Fibroblast of skin of scalp (primary cell): Measurements from ENCODE around the gene WASF2.
"Not testable (repeated sequence)": the region's sequence is repeated elsewhere in the genome, so short reads cannot be mapped to it uniquely, and the experiment has no call there.

Source experiments
- DNase-seq: peaks from one replicate; pipeline ENCODE4 v3.0.0-alpha.2; 2013

Gene WASF2

DNA sequence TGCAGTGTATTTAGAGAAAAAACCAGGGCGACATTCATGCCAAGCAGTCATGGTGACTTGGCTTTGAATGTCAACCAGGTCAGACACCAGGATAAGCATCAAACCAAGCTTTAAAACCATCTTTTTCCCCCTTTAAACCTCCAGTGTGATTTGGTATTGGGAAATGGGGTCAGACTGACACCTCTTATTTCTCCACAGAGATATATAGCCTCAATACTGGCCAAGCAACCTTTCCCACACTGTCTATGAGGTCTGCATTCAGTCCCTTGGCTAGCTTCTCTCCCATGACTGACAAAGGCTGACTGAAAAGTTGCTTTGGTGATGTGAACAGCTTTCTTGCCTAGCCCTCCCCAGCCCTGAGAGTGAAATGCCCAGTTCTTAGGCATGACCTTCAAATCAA, 75.9 kb downstream of the WASF2 start:
- no peak for DNase-seq

DNA sequence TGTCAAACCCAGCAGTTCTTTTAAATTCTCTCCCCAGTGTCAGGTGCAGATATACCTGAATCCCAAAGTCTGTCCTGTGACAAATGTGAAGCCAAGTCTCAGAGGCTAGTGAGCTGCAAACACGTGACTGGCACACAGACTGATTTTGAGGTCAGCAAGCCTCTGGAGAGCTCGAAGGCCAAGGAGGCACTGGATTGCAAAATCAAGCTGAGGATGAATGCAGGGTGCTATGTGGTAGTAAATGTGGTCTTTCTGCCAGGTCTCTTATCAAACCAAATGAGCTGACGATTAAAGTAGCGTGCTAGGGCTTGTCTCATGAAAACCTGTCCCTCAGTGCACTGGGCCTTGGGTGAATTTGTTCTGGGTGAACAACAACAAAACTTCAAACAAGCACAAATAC, 77.0 kb downstream of the WASF2 start:
- no peak for DNase-seq

DNA sequence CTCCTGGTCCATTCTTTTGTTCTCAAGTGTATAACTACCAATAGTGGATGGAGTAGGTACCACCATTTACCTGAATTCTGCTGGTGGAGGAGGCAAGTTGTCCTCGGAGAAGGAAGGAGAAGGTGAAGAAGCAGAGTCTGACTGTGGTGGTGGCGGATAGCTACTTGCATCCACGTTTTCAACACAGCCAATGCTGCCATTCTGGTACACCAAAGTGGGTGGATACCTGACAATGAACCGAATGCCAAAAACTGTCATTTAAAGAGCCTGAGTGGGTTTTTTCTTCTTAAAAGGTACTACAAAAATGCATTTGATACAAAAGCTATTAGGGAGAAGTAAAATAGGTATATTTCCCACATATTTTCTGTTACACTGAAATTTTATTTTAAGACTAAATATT, 77.5 kb downstream of the WASF2 start:
- no peak for DNase-seq

DNA sequence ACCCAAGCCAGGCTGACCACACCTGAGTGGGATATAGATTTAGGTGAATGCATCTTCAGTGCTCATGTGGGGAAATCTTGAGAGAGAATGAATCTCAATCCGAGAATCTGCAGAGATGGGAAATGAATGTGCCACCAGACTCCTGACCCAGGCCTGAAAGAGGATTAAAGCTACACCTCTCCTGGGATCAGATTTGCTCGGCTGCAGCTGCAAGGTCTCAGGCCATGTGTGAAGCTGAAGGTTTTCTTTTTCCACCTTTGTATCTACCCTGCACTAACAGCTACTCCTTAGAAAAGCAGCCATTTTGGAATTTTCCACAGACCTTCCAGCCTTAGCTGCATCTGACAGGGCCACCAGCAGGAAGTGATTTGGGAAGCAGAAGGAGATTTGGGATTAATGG, 79.3 kb downstream of the WASF2 start:
- no peak for DNase-seq

DNA sequence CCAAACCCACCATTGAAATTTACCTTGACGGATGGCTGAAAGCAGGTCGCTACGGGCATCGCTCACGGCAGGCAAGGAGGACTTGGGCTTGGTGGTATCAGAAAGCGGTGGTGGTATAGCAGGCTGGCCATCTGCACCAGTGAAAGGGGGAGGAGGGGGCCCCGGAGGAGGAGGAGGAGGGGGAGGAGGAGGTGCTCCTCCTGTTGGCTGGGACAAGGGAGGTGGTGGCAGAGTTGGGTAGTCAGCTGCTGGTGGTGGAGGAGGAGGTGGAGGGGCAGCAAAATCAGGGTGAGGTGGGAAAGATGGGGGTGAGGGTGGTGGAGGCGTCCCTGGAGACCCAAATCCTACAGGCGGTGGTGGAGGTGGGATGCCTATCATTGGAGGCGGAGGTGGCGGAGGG, 80.3 kb downstream of the WASF2 start:
- no peak for DNase-seq

DNA sequence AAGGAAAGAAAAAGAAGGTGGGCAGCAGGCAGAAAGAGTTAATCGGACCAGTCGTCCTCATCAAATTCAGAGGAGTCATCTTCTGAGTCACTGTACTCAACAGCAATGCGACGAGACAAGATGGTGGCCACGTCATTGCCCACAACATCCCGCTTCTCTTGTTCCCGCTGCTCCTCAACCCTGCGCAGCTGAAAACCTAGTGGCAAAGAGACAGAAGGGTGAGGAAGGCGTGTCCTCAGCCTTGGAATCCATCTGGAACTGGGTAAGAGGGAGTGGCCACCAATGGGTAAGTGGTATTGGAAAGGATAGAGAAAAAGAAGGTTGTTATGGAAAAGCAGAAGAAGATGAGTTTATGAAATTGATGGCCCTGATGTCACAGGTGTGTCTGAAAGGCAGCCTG, 81.8 kb downstream of the WASF2 start:
- DNase-seq, result peak; percentile 30

DNA sequence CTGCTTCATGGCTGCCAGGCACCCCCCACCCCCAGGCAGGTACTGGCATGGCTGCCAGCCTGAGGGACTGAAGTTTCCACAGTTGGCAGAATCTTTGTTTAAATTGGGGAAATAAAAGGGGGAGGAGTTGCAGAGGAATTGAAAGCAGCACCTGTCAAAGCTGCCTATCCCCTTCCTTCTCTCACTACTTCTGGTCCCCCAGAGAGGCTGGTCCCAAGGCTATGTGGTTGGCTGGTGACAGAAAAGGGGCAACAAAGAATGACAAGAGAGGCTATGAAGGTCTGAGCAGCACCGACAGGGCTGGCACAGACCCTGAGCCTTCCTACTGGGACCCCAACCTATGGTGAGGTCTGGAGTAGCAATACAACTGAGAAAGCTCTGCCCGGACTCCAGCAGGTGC, 83.2 kb downstream of the WASF2 start:
- DNase-seq, result not testable (repeated sequence)

DNA sequence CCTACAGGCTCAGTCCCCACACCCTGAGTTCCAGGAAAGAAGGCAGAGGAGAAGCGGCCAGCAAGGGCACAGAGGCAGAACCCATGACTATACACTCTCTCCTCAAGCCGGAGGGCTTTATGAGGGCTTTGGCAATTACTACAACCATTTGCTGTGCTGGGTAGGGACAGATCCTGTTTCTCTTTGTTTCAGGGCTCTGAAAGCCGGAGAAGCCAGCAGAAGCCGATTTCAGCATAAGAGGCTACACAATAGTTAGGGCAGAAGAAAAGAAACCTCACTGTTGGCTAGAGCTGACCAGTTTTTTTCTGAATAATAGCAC, 83.6 kb downstream of the WASF2 start:
- DNase-seq, result no peak

DNA sequence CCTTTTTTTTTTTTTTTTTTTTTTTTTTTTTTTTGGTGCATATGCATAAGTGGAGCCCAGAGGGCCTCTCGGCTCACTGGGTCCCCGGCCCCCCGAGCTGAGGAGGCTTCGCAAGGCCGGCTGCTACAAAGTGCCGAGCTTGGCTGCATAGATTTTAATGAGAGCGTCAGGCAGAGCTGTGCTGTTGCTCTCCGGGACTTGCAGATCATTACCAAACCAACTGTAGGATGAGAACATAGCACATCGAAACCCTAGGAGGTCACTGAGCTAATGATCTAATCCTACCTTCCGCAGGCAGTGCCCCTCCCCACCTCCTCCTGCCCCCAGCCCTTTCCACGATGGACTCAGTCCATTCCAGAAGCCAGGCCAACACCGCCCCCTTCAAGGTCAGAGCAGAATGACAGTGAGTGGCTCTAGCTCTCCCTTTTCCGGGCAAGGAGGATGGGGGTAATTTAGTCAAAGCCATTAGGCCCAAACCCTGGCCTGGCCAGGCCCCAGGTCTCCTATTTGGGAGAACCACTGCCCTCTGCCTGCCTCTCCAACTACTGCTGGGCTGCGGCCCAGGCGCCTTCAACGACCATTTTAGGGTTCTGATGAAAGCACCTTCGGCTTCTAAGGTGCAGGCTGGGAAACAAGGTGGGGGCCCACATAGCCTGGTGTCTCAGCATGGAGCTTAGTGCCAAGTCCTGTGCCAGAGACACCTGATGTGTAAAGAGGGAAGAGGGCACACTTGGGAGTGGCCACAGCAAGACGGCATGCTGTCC, 84.2 kb downstream of the WASF2 start:
- DNase-seq, result not testable (repeated sequence)

DNA sequence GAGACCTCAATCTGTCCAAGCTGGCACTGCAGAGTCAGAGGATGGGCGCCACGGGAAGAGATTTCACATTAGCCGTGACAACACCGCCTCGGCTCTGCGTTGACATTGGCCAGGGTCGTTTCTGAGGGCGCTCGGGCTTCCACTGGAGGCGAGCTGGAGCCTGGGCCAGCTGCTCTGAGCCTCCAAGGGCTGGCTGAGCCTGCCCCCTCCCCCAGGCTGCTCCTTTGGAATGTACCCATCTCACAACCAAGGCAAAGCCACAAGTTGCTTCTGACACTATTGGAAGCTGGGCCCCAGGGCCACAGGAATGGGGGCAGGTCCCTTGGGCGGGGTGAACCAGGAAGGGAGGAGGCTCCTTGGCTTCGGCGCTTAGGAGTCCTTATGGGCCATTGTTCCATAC, 84.9 kb downstream of the WASF2 start:
- peak; percentile 93 for DNase-seq

DNA sequence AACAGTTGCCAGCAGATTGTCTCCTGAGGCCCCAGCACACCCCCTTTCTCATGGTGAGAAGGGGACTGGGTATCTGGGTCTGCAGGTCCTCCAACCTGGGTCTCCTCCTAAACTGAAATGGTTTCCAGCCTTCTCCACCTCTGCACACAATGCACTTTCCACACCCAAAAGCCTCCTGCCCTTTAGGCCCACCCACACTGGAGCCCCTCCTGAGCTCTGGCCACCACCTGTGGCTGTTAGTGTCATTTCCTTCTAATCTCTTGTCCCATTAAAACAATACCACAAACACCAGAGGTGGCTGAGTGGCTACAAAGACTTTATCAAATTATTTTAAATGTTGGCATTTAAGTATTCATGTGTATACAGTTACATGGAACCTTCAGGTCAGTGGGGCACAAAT, 86.0 kb downstream of the WASF2 start:
- no peak for DNase-seq

DNA sequence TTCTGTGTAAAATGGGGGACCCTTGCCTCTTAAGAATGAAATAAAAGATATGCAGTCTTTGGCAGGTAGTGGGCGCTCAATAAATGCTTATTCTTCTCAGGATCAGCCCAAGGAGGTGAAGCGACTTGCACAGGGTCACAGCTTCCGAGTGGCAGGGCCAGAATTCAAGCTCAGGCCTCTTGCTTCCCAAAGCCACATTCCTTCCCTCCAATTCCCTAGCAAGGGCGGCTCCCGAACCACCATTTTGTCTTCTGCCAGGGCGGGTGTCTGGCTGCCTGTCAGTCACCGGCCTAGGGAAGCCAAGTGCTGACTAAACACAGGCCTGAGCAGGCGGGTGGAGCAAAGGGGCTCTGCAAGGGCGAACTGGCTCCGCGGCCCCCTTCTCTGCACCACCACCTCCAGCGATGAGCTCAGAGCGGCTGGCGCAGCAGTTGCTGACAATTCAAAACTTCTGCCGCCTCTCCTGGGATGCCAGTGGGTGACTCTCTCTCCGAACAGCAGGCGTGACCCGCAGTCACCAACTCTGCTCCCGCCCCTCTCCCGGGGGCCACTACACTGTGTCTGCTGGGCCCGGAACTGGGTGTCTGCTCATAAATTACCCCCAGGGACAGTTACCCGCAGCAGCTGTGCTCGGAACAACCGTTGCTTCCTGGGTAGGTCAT, 86.8 kb downstream of the WASF2 start:
- DNase-seq, result peak; percentile 76

DNA sequence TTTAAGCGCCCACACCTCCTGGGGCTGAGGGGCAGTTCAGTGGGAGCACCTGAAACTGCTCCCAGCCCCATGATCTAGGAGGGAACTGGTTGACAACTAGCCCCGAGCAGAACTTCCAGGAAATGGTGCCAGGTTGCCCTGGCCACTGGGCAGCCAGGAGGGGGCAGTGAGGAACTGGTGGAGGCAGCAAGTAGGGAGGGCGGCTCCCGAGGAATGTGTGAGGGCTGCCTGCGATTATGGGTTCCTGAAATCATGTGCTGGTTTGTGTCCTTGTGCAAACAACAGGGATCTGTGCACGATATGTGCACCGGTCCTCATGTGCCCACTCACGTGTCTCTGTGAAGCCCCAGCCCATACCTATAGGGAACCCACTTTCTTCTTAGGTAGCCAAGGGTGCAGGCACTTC, 87.6 kb downstream of the WASF2 start:
- peak; percentile 61 for DNase-seq

DNA sequence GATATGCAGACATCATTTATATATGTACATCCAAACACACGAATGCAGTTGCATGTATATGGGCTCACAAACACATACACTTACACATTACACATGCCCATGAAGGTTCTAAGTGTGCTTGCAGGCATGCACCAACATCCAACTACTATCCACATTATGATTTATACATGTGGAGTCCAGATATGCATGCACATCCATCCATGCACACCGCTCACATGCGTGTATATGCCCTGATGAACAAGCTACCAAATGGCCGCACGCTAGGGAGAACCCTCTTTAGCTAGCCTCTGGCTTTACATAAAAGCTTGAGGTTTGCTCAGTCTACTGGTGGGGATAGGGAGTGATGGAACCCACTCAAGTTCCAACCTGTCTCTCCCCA, 89.0 kb downstream of the WASF2 start:
- no peak for DNase-seq

DNA sequence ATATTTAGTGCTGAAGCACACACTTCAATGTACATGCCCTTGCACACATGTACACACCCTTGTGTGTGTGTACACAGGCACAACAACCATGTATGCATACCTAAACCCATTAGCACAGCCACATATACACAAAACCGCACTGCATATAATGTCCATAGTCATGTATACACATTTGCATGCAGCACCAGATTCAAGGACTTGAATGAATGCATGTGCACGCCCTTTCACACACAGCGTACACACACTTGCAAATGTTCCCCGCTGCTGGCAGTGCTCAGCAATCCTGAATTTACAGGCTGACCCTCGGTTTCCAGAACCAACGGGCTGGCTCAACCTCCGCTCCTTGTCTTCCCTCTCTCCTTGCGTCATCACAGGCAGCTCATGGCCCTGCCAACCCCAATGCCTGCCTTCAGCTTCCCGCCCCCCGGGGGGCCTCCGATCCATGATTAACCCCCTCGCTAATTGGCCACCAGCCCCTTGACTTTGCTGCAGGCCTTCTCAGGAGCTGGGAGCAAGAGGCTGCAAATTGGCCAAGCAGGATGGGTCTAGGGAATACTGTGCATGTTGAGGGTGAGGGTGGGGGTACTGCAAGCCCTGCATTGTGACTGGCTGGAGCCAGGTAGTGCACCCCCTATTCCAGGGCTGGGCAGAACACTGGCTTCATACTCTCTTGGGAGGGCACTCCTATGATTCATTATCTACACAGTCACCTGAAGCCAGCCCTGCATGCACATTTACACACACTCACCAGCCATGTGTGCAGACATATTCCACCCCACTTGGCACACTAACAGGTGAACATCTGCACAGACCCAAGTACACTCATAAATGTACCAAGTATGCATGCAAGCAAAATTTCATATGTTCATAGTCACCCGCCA, 89.6 kb downstream of the WASF2 start:
- no peak for DNase-seq

DNA sequence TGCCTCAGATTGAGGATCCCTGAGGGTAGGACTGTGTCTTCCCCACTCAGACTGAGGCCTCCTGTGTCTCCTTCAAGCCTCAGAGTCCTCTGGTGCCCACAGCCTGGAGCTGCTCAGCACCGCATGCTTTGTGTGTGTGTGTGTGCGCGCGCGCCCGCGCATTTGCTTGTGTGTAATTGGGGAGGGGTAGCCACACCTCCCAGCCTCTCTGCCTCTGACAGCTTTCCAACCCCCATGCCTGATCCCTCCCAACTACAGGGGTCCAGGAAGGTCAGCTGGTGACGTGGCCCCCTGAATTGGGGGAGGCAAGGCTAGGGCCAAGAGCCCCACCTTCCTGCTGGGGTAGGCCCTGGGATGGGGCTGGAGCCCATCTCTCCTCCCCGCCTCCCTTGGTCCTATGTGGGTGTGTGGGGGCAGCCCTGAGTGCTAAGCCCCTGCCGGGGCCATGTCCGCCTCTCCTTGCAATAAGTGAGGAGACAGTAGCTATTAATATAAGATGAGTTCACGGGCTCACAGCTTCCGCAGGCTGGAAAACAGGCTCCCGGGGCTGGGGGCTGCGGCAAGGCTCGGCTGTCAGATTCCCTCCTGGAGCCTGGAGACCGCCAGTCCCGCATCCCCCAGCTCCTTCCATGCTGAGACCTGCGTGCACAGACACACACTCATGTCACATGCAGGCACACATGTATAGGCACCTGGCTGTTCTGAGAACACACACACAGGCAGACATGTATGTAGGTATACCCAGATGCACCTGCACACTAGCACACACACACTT, 90.5 kb downstream of the WASF2 start:
- peak; percentile 40 for DNase-seq

DNA sequence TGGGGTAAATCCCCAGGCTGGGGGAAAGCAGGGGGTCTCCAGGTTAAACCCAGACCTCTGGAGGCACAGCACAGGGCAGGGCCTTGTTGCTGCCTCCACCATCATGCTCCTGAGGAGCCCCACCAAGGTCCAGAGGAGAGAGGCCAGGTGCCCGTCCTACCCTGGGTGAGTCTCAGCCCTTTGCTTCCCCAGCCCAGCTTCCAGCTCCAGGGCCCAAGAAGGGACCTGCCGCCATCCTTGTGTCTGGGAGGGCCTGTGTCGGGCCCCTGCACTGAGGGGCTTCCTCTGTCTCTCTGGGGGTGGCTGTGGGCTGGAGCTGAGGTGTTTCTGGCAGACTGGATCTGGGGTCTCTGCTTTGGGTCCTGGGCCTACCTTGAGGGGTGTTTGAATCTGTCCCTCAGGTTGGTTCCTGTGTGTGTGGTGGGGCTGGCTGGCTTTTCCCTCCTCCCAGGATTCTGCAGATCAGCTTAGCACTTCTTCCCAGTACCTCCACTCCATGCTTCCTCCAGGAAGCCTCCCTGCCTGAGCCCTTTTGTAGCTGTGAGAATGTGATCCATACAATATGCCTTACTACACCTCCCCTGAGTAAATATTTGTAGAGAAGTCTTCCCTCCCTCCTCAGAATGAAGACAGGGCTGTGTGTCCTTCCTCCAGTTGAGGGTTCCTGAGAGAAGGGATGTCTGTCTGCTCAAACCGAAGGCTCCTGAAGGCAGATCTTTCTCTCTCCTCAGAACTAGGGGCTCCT, 91.4 kb downstream of the WASF2 start:
- no peak for DNase-seq

DNA sequence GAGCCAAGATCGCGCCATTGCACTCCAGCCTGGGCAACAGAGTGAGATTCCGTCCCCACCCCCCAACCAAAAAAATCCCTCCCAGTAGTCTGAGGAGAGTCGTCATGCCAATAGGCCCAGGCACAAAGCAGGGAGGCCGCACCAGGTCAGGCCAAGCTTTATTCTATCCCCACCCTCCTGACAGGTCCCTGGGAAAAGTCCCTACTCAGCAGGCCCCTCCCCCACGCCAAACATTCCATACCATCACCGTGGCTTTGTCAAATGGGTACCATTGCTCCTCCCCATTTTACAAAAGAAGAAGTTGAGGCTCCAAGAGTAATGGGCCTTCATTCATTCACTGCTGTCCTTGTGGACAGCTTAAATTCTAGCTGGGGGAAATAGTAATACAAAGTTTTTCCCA, 92.2 kb downstream of the WASF2 start:
- DNase-seq, result no peak

DNA sequence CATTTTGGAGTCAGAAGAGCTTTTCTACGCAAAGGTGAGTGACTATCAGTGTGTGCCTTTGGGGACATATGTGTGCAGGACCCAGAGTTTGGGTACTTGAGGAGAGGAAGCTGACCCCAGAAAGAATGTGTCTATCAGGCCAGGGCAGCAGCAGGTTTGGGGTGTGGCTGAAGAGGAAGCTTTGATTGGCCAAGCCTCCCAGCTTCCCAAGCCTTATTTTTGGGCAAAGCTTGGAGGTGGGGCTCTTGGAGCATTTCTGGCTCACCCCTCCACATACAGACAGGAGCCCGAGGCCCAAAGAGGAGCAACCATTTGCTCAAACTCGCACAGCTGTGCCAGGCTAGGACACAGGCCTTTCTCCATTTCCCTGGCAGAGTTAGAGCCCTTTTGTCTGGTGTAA, 92.9 kb downstream of the WASF2 start:
- DNase-seq, result no peak

DNA sequence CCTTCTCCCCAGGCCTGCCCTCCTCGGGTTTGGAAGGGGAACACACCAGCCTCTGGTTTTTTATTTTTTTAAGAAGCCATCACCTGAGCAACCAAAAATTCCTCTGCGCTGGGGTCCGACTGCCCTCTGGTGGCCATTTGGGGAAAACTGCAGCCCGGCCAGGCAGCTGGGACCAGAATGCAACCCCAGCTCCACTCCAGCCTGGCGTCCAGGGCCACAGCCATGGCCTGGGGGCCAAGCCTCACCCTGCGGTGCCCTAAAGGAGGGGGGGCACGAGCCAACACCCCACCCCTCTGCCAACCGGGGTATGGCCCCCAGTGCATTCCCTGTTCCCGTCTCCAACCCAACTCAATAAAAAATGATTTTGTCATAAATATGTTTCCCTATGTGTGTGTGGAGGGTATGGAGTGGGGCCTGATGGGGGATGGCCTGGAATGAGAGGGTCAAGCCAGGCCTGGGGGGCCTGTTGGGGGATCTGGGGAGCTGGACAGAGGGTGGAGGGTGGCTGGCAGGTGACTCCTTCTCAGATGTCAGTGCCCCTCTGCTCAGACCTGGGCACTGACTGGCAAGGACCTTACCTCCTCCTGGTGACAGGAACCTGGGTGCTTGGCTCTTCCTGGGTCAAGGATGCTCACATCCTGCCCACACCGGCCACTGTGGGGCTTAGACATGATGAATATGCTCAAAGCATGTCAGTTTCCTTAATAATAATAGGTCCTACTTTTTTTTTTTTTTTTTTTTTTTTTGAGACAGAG, 94.3 kb downstream of the WASF2 start:
- DNase-seq, result peak; percentile 72

DNA sequence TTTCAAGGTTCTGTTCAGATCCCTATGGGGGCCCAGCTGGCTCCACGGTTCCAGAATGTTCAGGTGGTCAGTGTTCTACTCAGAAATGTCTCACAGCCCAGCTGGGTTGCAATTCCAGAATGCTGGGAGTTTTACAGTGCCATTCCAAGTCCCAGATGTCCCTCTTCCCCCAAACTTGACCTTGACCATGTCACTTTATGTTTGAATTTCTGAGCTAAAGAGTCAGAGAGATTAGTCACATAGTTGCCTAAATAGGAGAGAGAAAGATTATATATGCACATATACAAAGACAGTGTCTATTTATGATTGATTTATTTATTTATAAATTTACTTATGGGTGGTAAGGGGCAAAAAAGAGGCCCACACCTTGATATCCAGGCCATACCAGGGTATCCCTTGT, 95.0 kb downstream of the WASF2 start:
- DNase-seq, result peak; percentile 23
